HG03571 (cell line): ENCODE data around the gene PALM2AKAP2.
"Not testable (repeated sequence)": the region's sequence is repeated elsewhere in the genome, so short reads cannot be mapped to it uniquely, and the experiment has no call there.

ENCODE experiments used
- ATAC-seq: cut with Tn5 transposase; IDR thresholded peaks from one replicate; pipeline ENCODE4 v1.9.1; 2021; ENCODE audit not compliant: unreplicated experiment

The PALM2AKAP2 gene

DNA sequence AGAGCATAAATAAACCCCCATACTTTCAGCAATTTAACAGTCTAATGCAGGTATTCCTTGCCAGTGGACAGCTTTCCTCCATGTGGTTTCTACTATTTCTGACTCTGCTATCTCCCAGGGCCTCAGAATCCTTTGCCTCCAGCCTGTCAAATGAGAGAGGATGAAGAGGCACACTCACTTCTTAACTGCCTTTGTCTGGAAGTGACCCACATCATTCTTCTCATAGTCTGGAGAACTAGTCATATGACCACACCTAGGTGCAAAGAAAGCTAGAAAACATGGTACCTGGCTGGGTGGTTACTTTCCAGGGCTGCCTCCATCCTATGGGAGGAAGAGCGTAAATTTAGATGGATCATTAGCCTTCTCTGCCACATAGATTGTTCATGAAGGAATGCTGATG lies 22.5 kb downstream of the PALM2AKAP2 start:
- no peak for ATAC-seq

DNA sequence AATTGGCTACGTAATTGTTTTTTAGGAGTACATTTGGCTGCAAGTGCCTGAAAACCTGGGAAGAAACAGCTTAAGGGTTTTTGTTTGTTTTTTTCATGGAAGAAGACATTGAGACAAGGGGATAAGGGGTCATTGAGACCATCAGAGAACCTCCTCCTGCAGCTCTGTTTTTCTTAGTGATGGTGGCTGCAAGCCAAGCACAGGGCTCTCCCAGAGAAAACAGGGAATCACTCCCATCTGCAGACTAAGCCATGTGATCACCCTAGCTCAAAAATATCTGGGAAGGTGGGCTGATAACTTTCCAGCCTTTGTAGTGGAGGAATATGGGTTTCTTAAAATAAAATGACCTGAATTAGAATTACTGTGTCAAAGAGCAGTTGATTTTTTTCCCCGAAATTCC lies 25.1 kb downstream of the PALM2AKAP2 start:
- no peak for ATAC-seq

DNA sequence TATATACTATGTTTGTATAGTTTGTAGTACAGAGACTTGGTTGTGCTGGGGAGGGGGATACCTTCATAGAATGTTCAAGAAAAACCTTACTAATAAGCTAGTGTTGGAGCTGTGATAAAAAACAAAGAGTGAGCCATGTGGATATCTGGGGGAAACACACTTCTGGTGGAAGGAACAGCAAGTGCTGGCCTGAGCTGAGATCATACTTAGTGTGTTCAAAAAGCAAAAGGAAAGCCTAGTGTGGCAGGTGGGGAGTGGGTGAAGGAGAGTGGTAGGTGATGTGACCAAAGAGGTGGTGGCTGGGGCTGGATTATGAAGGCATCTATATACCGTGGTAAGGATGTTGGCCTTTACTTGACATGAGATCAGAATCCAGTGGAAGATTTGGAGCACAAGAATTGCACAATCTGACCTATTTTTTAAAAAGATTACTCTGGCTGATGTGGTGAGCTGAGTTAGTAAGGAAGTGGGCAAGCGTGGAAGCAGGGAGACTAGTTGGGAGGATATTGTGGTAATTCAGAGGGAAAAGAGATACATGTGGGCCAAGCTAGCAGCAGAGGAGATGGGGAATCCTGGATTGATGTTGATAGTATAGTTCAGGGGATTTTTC lies 26.6 kb downstream of the PALM2AKAP2 start:
- no peak for ATAC-seq

DNA sequence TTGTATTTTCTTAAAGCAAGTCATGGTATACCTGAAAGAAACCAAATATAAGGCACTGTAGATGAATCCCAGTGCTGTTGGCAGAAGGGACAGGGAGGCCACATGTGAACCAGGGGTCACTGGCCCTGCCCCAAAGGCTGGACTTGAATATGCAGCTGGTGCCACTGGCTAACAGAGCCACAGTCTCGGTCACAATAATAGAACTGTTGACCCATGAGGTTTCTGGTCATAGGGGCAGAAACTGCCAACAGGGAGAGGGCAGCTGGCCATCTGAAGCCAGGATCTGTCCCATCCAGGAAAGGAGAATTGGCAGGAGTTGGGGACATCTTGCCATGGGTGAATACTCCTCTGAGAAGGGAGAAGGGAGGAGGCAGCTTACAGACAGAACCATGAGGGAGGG lies 31.9 kb downstream of the PALM2AKAP2 start:
- no peak for ATAC-seq

DNA sequence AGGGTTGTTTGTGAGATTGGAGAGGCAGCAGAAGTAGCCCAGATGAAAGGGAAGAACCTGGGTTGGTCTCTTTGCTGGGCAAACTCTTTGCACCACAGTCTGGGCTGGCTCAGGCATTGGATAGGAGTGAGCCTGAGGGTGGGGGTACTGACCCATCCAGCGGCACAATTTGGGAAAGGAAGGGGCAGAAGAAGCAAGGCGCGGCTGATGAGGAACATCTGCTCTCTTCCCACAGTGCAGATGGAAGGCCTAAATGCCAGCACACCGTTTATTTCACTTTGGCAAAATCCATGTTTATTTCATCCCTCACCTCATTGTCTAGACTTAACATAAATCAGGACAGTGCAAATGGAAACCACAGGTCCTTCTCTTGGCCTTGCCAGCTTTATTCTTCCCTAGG lies 32.3 kb downstream of the PALM2AKAP2 start:
- ATAC-seq = no peak

DNA sequence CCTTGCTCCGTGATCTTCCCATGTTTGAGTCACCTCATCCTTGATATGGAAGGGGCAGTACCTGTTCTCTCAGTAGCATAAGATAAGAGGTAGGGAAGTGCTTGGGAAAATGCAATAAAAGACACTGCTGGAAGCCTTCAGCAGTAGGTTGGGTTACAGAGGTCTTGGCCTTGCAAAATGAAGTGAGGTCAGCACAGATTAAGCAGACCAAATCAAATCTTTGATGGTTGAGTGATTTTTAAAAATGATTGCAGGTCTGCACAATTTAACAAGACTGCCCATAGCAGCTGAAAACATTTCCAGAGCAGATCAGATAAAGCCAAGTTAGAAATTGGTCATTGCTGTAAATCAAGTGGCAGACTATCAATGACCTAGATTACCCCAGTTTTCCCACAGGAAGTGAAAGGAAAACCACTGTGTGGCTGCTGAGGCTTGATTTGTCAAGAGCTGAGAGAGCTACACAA lies 32.9 kb downstream of the PALM2AKAP2 start:
- no peak for ATAC-seq

DNA sequence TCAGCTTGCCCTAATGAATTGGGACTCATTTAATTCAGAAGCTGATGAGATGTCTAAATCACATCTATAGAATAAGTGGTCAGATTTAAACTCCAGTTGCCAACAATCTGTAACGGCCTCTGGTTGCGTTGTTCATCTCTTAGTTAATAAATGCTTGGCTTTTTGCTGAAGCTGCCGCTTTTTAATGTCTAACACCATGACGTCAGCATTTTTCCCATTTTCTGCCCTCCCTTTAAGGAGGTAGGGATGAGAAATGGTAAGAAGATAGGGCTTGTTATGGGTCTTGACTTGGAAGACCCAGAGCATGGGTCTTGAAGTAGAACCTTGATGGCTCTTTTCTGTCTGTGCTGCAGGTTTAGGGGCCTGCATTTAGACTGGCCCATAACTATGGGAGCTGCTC lies 33.3 kb downstream of the PALM2AKAP2 start:
- ATAC-seq = no peak

DNA sequence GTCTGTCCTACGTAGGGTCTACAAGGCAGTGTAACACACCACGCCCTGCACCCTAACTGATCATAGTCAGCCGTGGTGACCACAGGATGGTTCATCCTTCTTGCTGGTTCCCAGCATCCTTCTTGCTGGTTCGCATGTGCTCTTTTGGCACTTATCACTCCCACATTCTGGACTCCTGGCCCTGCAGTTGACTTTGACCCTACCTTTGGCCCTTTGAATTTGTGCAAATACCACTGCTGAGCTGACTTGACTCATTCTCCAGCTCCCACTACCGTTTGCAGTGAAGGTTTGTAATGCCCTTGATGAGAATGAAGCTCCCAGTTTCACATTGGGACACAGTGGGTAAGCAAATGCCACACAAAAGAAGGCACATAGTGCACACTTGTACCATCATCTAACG lies 33.8 kb downstream of the PALM2AKAP2 start:
- ATAC-seq = no peak

DNA sequence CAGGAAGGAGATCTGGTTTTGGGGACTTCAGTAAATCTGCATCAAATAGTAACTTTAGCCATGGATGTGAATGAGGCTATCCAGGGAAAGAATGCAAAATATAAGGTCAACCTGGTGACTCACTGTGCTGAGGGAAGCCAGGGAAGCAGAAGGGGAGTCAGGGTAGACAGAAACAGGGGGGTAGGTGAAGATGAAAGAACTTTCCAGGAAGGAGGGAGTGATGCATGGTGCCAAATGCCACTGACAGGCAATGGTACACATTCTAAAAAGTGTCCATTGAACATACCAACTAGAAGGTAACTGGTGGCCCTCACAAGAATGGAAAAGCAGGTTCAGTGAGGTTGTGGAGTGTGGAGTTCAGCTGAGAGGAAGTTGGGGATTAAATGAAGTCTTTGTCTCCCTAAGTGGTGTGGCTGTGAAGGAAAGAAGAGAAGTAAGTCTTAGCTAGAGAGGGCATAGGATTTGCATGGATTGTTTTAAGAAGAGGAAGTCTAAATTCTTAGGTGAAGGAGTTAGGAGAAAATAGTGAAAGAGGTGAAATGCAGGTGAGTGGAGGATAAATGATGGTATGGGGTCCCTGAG lies 35.5 kb downstream of the PALM2AKAP2 start:
- ATAC-seq = no peak

DNA sequence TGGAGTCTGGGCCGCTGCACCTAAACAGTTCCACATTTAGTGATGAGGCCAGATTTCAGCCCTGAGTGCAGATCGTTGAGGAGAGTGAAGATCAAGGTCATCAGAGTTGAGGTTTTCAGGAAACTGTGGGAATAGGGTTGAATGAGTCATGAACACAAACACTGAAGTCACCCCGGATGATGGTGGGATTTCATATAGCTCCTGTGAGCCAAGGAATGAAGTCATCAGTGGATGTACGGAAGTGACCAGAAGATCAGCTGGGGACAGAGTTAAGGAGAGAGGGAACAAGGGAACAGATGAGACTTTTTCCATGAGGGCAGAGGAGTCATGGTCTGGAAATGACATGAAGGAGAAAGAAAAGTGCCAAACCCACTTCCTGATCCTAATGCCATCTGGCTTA lies 36.5 kb downstream of the PALM2AKAP2 start:
- no peak for ATAC-seq

DNA sequence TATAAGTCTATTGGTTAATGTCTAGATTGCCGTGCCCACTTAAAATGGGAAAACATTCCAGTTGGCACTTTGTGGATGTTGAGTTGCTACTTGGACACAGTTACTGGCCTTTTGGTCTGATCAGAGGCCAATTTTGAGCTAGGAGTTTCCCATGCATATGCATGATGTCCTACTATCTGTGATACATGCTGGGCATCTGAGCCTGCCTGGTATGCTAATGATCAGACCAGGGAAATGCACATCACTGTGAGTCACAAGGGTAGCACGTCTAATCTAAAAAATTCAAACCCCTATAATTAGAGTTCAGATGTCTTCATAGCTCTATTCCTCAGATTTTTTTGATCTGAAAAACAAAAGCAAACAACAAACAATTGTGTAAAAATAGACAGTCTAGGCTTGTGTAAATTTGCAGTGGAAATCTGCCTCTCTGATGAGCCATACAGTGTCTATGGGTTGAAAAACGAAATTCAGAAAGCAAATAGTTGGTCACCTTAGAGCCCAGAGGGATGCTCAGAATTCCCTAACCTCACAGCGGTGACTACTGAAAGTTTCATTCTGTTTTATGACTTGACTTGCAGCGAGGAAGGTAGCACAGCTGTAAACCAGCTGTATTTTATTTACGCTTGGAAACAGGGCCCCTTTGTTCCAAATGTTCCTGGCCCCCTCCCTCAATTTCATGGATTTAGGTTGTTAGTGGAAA lies 37.3 kb downstream of the PALM2AKAP2 start:
- no peak for ATAC-seq

DNA sequence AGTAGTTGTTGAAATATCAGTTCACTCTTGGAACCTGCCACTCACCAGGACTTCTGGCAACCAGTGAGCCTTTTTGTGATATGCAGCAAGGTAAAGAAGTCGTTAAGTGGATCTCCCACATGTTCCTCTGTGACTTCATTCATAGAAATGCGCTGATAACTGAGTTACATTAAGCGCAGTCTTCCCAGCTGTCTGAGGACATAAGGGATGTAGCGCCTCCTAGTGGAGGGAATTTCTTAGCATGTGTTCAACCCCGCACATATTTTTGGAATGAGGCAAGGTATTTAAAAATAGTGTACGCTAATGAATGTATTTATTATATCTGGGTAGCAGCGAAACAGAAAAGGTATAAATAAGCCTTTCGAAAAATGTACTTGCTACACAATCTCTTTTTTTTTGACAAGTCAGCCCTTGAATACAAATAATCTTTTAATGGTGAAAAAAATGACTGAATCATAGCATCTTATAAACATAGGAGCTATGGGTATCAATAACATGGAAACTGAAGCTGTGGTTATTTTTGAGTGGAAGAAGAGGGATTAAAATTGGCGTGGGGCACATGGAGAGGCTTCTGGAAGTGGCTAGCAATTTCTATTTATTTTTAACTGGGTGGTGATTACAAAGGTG lies 38.0 kb downstream of the PALM2AKAP2 start:
- no peak for ATAC-seq

DNA sequence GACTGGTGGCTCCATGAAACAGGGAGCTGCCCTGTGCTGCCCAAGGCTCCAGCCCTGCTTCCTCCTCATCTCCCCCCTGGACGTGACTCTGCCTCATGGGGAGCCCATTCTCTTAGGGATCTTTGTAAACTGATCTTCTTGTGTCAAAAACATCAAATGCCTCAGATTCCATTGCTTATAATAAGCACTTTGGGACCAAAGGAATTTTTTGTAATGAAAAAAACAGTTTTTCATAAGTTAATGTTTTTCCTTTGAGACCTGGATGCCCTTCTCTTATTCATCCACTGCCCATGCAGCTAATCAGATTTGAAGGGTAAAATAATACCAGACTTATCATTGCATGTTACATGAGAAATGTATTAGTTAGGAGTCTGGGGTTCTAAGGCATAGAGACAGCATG lies 41.7 kb downstream of the PALM2AKAP2 start:
- ATAC-seq = no peak

DNA sequence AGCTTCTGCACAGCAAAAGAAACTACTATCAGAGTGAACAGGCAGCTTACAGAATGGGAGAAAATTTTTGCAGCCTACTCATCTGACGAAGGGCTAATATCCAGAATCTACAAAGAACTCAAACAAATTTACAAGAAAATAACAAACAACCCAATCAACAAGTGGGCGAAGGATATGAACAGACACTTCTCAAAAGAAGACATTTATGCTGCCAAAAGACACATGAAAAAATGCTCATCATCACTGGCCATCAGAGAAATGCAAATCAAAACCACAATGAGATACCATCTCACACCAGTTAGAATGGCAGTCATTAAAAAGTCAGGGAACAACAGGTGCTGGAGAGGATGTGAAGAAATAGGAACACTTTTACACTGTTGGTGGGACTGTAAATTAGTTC lies 45.4 kb downstream of the PALM2AKAP2 start:
- ATAC-seq = not testable (repeated sequence)

DNA sequence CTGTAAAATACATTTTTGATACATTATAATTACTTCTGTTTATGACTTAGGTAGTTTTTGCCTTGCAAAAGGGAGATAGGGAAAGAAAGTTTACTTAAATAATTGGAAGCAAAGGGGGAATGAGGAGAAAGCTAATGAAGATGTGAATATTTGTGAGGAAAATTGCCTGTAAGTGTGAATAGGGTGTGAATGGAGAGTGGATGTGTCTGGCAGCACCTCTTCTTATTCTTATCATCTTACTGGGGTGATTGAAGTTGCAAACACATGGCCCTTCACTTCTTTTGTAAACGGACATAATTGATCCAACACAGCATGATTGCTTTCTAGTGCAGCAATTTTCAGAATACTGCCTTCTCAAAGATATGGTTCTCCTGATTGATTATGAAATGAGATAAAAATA lies 46.6 kb downstream of the PALM2AKAP2 start:
- no peak for ATAC-seq

DNA sequence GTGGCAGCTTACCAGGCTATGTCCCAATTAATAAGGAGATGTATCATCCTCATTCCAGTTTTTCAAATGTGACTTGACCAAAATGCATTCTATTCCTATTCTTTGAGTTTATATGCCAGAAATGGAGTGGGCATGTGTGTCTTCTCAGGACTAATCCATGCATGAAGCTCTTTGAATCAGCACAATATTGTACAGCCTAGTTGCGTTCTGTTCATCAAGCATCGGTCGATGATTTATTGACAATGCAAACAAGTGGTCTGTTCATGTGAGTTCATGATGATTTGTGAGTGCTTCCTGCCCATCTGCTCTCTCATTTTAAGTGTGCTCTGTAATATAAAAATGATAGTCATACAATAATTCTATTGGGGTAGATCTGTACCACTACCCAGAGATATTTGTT lies 48.3 kb downstream of the PALM2AKAP2 start:
- ATAC-seq = no peak
